ENCODE measurements around the gene L3MBTL2.

L3MBTL2 gene

GRCh38 chr22:41280854-41281253 is 75.7 kb downstream of the L3MBTL2 start:
- DNase-seq, result no peak
